ENCODE results near the gene LDAH. TPM values are rescaled to one million over a fixed set of nuclear protein-coding genes. Genes with fewer than 3 reads are reported as not detected.

LDAH gene
- total and polyA plus RNA-seq, 3 experiments from 2014 or later = 12.7 to 32.1 (median 31.6) TPM

DNA sequence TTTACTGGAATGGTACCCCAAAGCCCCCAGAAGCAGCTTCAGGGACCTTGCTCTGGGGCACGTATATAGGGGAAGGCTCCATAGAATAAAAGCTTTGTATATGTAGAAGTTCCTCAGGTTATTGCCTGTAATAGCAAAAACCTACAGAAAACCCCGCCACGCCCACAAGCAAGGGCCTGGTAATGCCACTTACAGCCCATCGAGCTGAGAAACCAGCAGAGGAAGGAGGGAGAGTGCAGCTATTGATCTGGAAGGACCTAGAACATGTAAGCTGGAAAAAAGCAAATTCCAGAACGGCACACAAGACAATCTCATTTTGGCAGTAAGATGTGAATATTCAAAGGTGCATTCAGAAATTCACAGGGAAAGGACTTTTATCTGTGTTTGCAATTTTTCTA lies 187.8 kb downstream of the LDAH start:
- Mint-ChIP-seq H3K4me3 (no peak overlapping the region), H3K27ac (no peak overlapping the region), H3K27me3 (no peaks in the 10 kb centered on the region), H3K4me1 (peaks cover 0 to 4% (median 0%) of the 10 kb centered on the region in 3 donors), H3K36me3 (peaks cover 0 to 56% (median 11%) of the 10 kb centered on the region in 3 donors), H3K9me3 (no peaks in the 10 kb centered on the region)
- no peak overlapping the region for H3K4me3 ChIP-seq (ENCODE audit: low read length)
- no peaks in the 10 kb centered on the region for H3K27me3 ChIP-seq (ENCODE audit: insufficient read depth, low read length, poor library complexity, severe bottlenecking)
- CTCF ChIA-PET = interaction anchor here (0.9 to 3.6 kb wide), 3 partner anchors 10 to 224 kb away, joined by 3 to 17 read pairs (median 4); partner anchors contain the start of gene HS1BP3
- no peaks in the 10 kb centered on the region for H3K4me1 ChIP-seq (ENCODE audit: insufficient read depth, low read length)
- no peak overlapping the region for H3K27ac ChIP-seq (ENCODE audit: low read depth, low read length)
- no peaks in the 10 kb centered on the region for H3K36me3 ChIP-seq (ENCODE audit: insufficient read depth, low read length)
- POLR2A ChIA-PET = no interaction called here
- no peaks in the 10 kb centered on the region for H3K9me3 ChIP-seq (ENCODE audit: low read length)
- peak in 1 of 5 donors; percentile 8 for DNase-seq

DNA sequence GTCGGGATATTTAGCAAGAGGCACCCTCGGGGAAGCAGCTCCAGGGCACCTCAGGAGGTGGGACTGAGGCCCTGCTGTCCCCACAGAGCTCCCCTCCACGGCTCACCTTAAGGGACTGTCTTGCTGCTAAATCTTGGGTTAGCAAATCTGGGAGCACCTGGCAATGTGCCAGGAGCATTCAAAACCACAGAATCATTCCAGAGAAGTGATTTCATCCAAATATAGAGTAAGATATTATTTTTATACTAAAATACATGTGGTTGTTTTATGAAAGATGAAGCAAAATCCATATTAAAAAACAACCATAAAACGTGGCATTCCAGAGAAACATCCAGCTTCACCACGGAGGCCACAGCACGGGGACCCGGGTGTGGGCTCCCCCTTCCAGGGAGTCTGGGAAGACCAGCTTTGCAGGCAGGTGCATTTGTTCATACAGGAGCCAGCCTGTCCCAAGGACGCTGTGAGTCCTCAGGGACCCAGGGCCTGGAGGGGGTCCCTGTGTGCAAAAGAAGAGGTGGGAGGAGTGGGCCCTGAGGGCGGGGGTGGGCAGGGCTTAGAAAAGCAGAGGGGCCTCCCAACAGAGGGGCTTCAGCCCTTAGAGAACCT lies 188.3 kb downstream of the LDAH start:
- Mint-ChIP-seq H3K9me3 (no peaks in the 10 kb centered on the region), H3K36me3 (peaks cover 0 to 58% (median 11%) of the 10 kb centered on the region in 3 donors), H3K27me3 (no peaks in the 10 kb centered on the region), H3K4me3 (no peak overlapping the region), H3K27ac (no peak overlapping the region), H3K4me1 (peaks cover 0 to 4% (median 0%) of the 10 kb centered on the region in 3 donors)
- H3K36me3 ChIP-seq (ENCODE audit: insufficient read depth, low read length) = no peaks in the 10 kb centered on the region
- no peak overlapping the region for H3K27ac ChIP-seq (ENCODE audit: low read depth, low read length)
- peak in 1 of 5 donors; percentile 16 for DNase-seq
- H3K27me3 ChIP-seq (ENCODE audit: insufficient read depth, low read length, poor library complexity, severe bottlenecking) = no peaks in the 10 kb centered on the region
- H3K4me3 ChIP-seq (ENCODE audit: low read length) = no peak overlapping the region
- H3K9me3 ChIP-seq (ENCODE audit: low read length) = no peaks in the 10 kb centered on the region
- no peaks in the 10 kb centered on the region for H3K4me1 ChIP-seq (ENCODE audit: insufficient read depth, low read length)
- POLR2A ChIA-PET = no interaction called here
- CTCF ChIA-PET = interaction anchor here (1.3 to 3.6 kb wide), 3 partner anchors 16 to 223 kb away, joined by 3 to 17 read pairs (median 4); partner anchors contain the start of gene HS1BP3

Other genes starting within 250 kb of the LDAH start
- gene HS1BP3, start 172.0 kb downstream of the LDAH start, total RNA-seq = 1 to 10 TPM; 9.3 to 9.5 TPM
- 19.4 TPM for gene HS1BP3, start 172.0 kb downstream of the LDAH start, polyA plus RNA-seq
- not detected for gene GDF7, start 156.0 kb downstream of the LDAH start, total RNA-seq
- 0.10 TPM for gene GDF7, start 156.0 kb downstream of the LDAH start, polyA plus RNA-seq
- gene APOB, start 221.0 kb upstream of the LDAH start, total RNA-seq = not detected
- not detected for gene APOB, start 221.0 kb upstream of the LDAH start, polyA plus RNA-seq